ENCODE measurements around the gene ACOXL.

ACOXL gene

GRCh38 chr2:111159641-111160040, 427.3 kb downstream of the ACOXL start:
- H3K4me1 ChIP-seq (ENCODE audit: control insufficient read depth in 1 of 2, insufficient read depth in 2 of 2, low read length in 2 of 2) = peaks cover 16 to 21% of the 10 kb centered on the region in 2 donors
- H3K9ac ChIP-seq (ENCODE audit: low read depth in 1 of 2, low read length in 2 of 2) = no peak overlapping the region

GRCh38 chr2:111160758-111161157, 428.4 kb downstream of the ACOXL start:
- Histone ChIP-seq H3K4me1 (ENCODE audit: control insufficient read depth in 1 of 2, insufficient read depth in 2 of 2, low read length in 2 of 2) (peaks cover 16 to 21% of the 10 kb centered on the region in 2 donors), H3K4me3 (ENCODE audit: low read depth in 1 of 2, low read length in 2 of 2) (no peak overlapping the region), H3K27me3 (ENCODE audit: control insufficient read depth in 1 of 2, insufficient read depth in 2 of 2, low read length in 2 of 2) (no peaks in the 10 kb centered on the region), H3K9ac (ENCODE audit: low read depth in 1 of 2, low read length in 2 of 2) (no peak overlapping the region), H3K9me3 (ENCODE audit: control insufficient read depth in 1 of 2, low read length in 2 of 2) (no peaks in the 10 kb centered on the region), H3K36me3 (ENCODE audit: control insufficient read depth in 1 of 2, insufficient read depth in 2 of 2, low read length in 2 of 2) (peaks cover 13 to 28% of the 10 kb centered on the region in 2 donors), H3K27ac (ENCODE audit: low read depth, low read length) (no peak overlapping the region)

More at GRCh38 chr2:111159641-111160040, 427.3 kb downstream of the ACOXL start:
- H3K27ac ChIP-seq (ENCODE audit: low read depth, low read length) = no peak overlapping the region
- peaks cover 13 to 27% of the 10 kb centered on the region in 2 donors for H3K36me3 ChIP-seq (ENCODE audit: control insufficient read depth in 1 of 2, insufficient read depth in 2 of 2, low read length in 2 of 2)
- H3K27me3 ChIP-seq (ENCODE audit: control insufficient read depth in 1 of 2, insufficient read depth in 2 of 2, low read length in 2 of 2) = no peaks in the 10 kb centered on the region
- no peak overlapping the region for H3K4me3 ChIP-seq (ENCODE audit: low read depth in 1 of 2, low read length in 2 of 2)
- H3K9me3 ChIP-seq (ENCODE audit: control insufficient read depth in 1 of 2, low read length in 2 of 2) = no peaks in the 10 kb centered on the region

- Histone ChIP-seq H3K9me3 (ENCODE audit: control insufficient read depth in 1 of 2, low read length in 2 of 2) (no peaks in the 10 kb centered on the region), H3K9ac (ENCODE audit: low read depth in 1 of 2, low read length in 2 of 2) (no peak overlapping the region), H3K27me3 (ENCODE audit: control insufficient read depth in 1 of 2, insufficient read depth in 2 of 2, low read length in 2 of 2) (no peaks in the 10 kb centered on the region), H3K27ac (ENCODE audit: low read depth, low read length) (no peak overlapping the region), H3K4me1 (ENCODE audit: control insufficient read depth in 1 of 2, insufficient read depth in 2 of 2, low read length in 2 of 2) (peaks cover 16 to 21% of the 10 kb centered on the region in 2 donors), H3K36me3 (ENCODE audit: control insufficient read depth in 1 of 2, insufficient read depth in 2 of 2, low read length in 2 of 2) (peaks cover 11 to 33% of the 10 kb centered on the region in 2 donors), H3K4me3 (ENCODE audit: low read depth in 1 of 2, low read length in 2 of 2) (no peak overlapping the region)
Measured at GRCh38 chr2:111161971-111162370, 429.6 kb downstream of the ACOXL start.

- Histone ChIP-seq H3K36me3 (ENCODE audit: control insufficient read depth in 1 of 2, insufficient read depth in 2 of 2, low read length in 2 of 2) (peaks cover 11 to 36% of the 10 kb centered on the region in 2 donors), H3K9me3 (ENCODE audit: control insufficient read depth in 1 of 2, low read length in 2 of 2) (no peaks in the 10 kb centered on the region), H3K27me3 (ENCODE audit: control insufficient read depth in 1 of 2, insufficient read depth in 2 of 2, low read length in 2 of 2) (no peaks in the 10 kb centered on the region), H3K4me1 (ENCODE audit: control insufficient read depth in 1 of 2, insufficient read depth in 2 of 2, low read length in 2 of 2) (peaks cover 16 to 21% of the 10 kb centered on the region in 2 donors), H3K9ac (ENCODE audit: low read depth in 1 of 2, low read length in 2 of 2) (no peak overlapping the region), H3K27ac (ENCODE audit: low read depth, low read length) (no peak overlapping the region), H3K4me3 (ENCODE audit: low read depth in 1 of 2, low read length in 2 of 2) (no peak overlapping the region)
Measured at GRCh38 chr2:111162718-111163331, 430.5 kb downstream of the ACOXL start.

- Histone ChIP-seq H3K4me3 (ENCODE audit: low read depth in 1 of 2, low read length in 2 of 2) (no peak overlapping the region), H3K27ac (ENCODE audit: low read depth, low read length) (no peak overlapping the region), H3K36me3 (ENCODE audit: control insufficient read depth in 1 of 2, insufficient read depth in 2 of 2, low read length in 2 of 2) (peaks cover 11 to 31% of the 10 kb centered on the region in 2 donors), H3K4me1 (ENCODE audit: control insufficient read depth in 1 of 2, insufficient read depth in 2 of 2, low read length in 2 of 2) (peaks cover 16 to 29% of the 10 kb centered on the region in 2 donors), H3K9ac (ENCODE audit: low read depth in 1 of 2, low read length in 2 of 2) (no peak overlapping the region), H3K9me3 (ENCODE audit: control insufficient read depth in 1 of 2, low read length in 2 of 2) (no peaks in the 10 kb centered on the region), H3K27me3 (ENCODE audit: control insufficient read depth in 1 of 2, insufficient read depth in 2 of 2, low read length in 2 of 2) (no peaks in the 10 kb centered on the region)
Measured at GRCh38 chr2:111164078-111164477, 431.7 kb downstream of the ACOXL start.

GRCh38 chr2:111165084-111165483, 432.7 kb downstream of the ACOXL start:
- H3K4me3 ChIP-seq (ENCODE audit: low read depth in 1 of 2, low read length in 2 of 2) = no peak overlapping the region
- no peak overlapping the region for H3K9ac ChIP-seq (ENCODE audit: low read depth in 1 of 2, low read length in 2 of 2)
- peaks cover 11 to 27% of the 10 kb centered on the region in 2 donors for H3K36me3 ChIP-seq (ENCODE audit: control insufficient read depth in 1 of 2, insufficient read depth in 2 of 2, low read length in 2 of 2)
- H3K9me3 ChIP-seq (ENCODE audit: control insufficient read depth in 1 of 2, low read length in 2 of 2) = no peaks in the 10 kb centered on the region
- H3K4me1 ChIP-seq (ENCODE audit: control insufficient read depth in 1 of 2, insufficient read depth in 2 of 2, low read length in 2 of 2) = peaks cover 16 to 29% of the 10 kb centered on the region in 2 donors
- no peaks in the 10 kb centered on the region for H3K27me3 ChIP-seq (ENCODE audit: control insufficient read depth in 1 of 2, insufficient read depth in 2 of 2, low read length in 2 of 2)
- no peak overlapping the region for H3K27ac ChIP-seq (ENCODE audit: low read depth, low read length)

GRCh38 chr2:111166115-111166514, 433.7 kb downstream of the ACOXL start:
- no peak overlapping the region for H3K4me3 ChIP-seq (ENCODE audit: low read depth in 1 of 2, low read length in 2 of 2)
- H3K9me3 ChIP-seq (ENCODE audit: control insufficient read depth in 1 of 2, low read length in 2 of 2) = no peaks in the 10 kb centered on the region
- no peak overlapping the region for H3K27ac ChIP-seq (ENCODE audit: low read depth, low read length)
- no peak overlapping the region for H3K9ac ChIP-seq (ENCODE audit: low read depth in 1 of 2, low read length in 2 of 2)
- H3K27me3 ChIP-seq (ENCODE audit: control insufficient read depth in 1 of 2, insufficient read depth in 2 of 2, low read length in 2 of 2) = no peaks in the 10 kb centered on the region
- H3K36me3 ChIP-seq (ENCODE audit: control insufficient read depth in 1 of 2, insufficient read depth in 2 of 2, low read length in 2 of 2) = peaks cover 11 to 24% of the 10 kb centered on the region in 2 donors
- peaks cover 16 to 29% of the 10 kb centered on the region in 2 donors for H3K4me1 ChIP-seq (ENCODE audit: control insufficient read depth in 1 of 2, insufficient read depth in 2 of 2, low read length in 2 of 2)

- no peaks in the 10 kb centered on the region for H3K9me3 ChIP-seq (ENCODE audit: control insufficient read depth in 1 of 2, low read length in 2 of 2)
Measured at GRCh38 chr2:111167076-111167862, 434.9 kb downstream of the ACOXL start.

GRCh38 chr2:111167863-111168162, 435.4 kb downstream of the ACOXL start:
- no peaks in the 10 kb centered on the region for H3K27me3 ChIP-seq (ENCODE audit: control insufficient read depth in 1 of 2, insufficient read depth in 2 of 2, low read length in 2 of 2)
- no peak overlapping the region for H3K9ac ChIP-seq (ENCODE audit: low read depth in 1 of 2, low read length in 2 of 2)
- peaks cover 6 to 20% of the 10 kb centered on the region in 2 donors for H3K36me3 ChIP-seq (ENCODE audit: control insufficient read depth in 1 of 2, insufficient read depth in 2 of 2, low read length in 2 of 2)
- no peak overlapping the region for H3K27ac ChIP-seq (ENCODE audit: low read depth, low read length)
- H3K4me1 ChIP-seq (ENCODE audit: control insufficient read depth in 1 of 2, insufficient read depth in 2 of 2, low read length in 2 of 2) = peaks cover 2 to 16% of the 10 kb centered on the region in 2 donors
- no peak overlapping the region for H3K4me3 ChIP-seq (ENCODE audit: low read depth in 1 of 2, low read length in 2 of 2)
- no peaks in the 10 kb centered on the region for H3K9me3 ChIP-seq (ENCODE audit: control insufficient read depth in 1 of 2, low read length in 2 of 2)

More at GRCh38 chr2:111167076-111167862, 434.9 kb downstream of the ACOXL start:
- Histone ChIP-seq H3K27me3 (ENCODE audit: control insufficient read depth in 1 of 2, insufficient read depth in 2 of 2, low read length in 2 of 2) (no peaks in the 10 kb centered on the region), H3K36me3 (ENCODE audit: control insufficient read depth in 1 of 2, insufficient read depth in 2 of 2, low read length in 2 of 2) (peaks cover 6 to 20% of the 10 kb centered on the region in 2 donors), H3K4me1 (ENCODE audit: control insufficient read depth in 1 of 2, insufficient read depth in 2 of 2, low read length in 2 of 2) (peaks cover 6 to 21% of the 10 kb centered on the region in 2 donors), H3K27ac (ENCODE audit: low read depth, low read length) (no peak overlapping the region), H3K4me3 (ENCODE audit: low read depth in 1 of 2, low read length in 2 of 2) (no peak overlapping the region), H3K9ac (ENCODE audit: low read depth in 1 of 2, low read length in 2 of 2) (no peak overlapping the region)

Measured in duodenal mucosa (tissue), 2 donors.